Myometrial cell (primary cell): Measurements from ENCODE around the gene TBL3. TPM values are rescaled to one million over a fixed set of nuclear protein-coding genes. Genes with fewer than 3 reads are reported as not detected.

Experiments used
- total RNA-seq: library from RNA; depleted of rRNA; stranded (reverse); fragments of >200 nt; gene quantifications from 2 replicates; pipeline ENCODE4 v1.2.3, GENCODE V29; 2015

The TBL3 gene
- total RNA-seq, result 59.4 and 66.3 TPM in 2 replicates

GRCh38 chr16:1971796-1972489 is at the start of gene TBL3:
TBL3 (plus strand) TSS chr16:1972053; CDS start chr16:1972165, 112 bp downstream.

DNA sequence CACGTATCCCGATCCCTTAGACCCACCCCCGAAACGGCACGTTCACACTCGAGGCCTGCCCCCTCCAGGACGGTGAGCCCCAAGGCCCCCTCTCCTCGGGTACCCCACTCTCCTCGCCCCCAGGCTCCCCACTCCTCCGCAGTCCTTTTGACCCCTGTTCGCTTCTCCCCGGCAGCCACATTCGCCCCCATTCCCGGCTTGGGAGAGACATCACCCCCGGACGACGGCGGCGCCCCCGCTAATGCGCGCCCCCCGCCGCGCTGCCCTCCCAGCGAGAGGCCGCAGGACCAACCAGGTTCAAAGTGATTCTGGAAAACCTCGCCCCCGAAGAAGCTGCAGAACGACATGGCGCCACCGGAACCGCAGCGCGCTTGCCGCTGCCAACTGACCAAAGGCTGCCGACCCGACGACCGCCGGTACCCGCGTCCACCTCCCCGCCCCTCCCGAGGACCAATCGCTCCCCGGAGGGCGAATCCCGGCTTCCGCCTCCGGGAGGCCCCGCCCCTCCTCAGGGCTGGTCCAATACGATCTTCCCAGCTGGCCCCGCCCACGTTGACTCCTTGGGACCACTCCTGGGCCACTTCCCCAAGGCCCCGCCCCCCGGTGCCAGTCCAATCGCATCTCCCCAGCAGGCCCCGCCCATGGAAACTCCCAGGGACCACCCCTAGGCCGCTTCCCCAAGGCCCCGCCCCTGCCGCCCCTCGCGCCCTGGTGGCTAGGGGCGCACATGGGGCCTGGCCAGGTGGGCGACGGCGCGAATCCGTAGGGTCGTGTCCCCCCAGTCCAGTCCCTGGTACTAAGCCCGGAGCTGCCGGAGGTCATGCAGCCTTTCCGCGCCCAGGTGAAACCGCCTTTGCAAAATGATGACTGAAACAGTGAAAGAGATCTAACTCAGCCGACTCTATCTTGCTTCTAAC is 28.8 kb upstream of the TBL3 start, which contains the start of gene MSRB1:
MSRB1 (minus strand) TSS at position 390 of the 917 bp plus-strand sequence; CDS start at position 347, 43 bp downstream.

DNA sequence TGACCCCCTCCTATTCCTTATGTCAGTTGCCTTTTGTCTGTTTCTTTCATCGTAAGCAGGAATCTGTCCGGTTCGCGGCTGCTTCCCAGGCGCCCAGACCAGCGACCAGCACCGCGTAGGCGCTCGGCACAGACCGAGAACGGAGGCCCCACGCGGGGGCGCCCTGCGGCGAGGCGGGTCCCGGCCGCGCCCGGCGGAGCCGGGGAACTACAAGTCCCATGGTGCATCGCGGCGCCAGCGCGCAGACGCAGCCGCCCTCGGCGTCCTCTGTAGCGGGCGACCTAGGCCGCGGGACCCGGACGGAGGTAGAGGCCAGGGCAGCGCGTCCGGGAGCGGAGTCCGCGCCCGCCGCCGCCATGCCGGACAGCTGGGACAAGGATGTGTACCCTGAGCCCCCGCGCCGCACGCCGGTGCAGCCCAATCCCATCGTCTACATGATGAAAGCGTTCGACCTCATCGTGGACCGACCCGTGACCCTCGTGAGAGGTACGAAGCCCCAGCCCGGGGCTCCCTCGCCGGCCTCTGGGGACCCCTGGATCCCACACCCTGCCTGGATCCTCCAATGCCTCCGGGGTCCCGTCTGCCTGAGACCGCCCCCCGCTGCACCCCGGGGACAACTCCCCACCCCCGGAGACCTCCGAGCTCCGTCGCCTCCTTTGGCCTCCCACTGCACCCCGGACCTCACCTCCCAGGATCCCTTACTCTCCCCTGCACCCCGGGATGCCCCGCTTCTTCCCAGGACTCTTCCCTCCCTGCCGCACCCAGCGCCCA is 12.4 kb upstream of the TBL3 start, which contains the start of gene NDUFB10:
NDUFB10 (plus strand) TSS at position 270 of the 771 bp plus-strand sequence; CDS start at position 357, 87 bp downstream.

DNA sequence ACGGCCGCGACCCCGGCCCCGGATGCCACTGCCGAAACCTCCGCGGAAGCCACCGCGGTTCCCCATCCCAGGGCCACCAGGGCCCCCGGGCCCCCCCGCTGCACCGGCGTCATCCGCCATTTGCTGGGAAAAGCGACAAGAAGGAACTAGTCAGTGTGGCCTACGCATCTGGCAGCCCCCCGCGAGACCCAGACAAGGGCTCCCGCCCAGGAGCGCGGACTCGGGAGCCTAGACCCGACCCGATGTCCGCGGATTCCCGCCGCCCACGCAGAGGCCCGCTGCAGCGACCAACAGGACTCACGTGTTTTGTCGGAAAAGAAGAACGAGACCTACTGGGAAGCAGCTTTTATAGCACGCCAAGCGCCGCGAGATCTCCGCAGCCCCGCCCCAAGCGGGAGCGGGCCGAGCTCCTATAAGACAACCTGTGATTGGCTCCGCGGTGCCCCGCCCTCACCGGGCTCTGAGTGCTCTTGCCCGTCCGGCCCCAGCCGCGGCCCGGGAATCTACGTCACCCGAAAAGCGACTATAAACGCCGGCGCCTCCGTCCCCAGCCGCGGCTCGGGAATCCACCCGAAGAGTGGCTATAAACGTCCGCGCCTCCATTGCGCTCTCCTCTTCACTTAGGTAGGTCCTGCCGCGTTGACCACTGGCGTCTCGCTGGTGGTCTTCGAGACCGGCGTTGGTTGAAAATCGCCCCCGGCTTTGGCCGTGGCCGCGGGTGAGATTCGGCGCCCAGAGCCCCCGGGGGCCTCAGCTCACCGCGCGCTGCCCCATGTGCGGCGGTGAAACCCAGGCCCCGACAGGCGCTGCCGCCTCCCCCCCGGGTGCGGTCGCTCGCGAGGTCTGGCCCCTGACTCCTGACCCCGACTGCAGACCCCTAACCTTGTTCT is 7.1 kb upstream of the TBL3 start, which contains the start of gene RPS2:
RPS2 (minus strand) TSS at position 321 of the 890 bp plus-strand sequence; CDS start at position 120, 201 bp downstream.

DNA sequence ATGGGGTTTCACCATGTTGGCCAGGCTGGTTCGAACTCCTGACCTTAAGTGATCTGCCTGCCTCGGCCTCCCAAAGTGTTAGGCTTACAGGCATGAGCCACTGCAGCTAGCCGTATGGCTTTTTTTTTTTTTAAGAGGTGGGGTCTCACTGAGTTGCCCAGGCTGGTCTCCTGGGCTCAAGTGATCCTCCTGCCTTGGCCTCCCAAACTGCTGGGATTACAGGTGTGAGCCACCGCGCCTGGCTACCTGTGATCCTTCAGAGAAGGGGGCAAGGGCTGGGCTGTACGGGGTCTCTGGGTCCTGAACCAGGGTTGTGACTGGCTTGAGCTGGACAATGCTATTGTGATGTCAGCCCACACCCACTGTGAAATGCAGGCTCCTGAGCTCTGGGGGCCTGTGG is 5.4 kb upstream of the TBL3 start, which contains the start of gene RNF151:
RNF151 (plus strand) TSS at position 397 of the 400 bp plus-strand sequence. CDS start 26 bp downstream, outside the sequence.

DNA sequence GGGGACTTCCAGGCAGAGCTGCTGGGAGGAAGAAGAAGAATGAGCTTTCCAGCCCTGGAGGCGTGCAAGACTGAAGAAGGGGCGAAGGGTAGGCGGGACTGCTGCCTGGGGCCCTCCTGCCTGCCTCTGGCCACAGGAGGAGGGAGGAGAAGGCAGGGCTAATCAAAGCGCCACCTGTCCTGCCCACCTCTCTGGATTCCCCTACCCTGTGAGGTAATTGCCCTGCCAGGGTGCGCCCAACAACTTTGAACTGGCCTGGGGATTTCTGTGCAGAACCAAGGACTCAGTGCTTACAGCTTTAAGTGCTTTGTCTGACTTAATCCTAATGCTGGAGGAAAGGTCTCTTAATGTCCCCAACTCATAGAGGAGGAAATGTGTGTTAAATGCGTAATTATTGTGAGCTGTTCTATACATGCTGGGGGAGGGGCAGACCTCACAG is 9.6 kb downstream of the TBL3 start, which contains the start of gene NOXO1:
NOXO1 (minus strand) TSS at position 72 of the 439 bp plus-strand sequence. CDS start 290 bp downstream, outside the sequence.

GRCh38 chr16:1983544-1984346 is 11.9 kb downstream of the TBL3 start, which contains the start of gene GFER:
GFER (plus strand) TSS chr16:1984193; CDS start chr16:1984219, 26 bp downstream.

GRCh38 chr16:1989209-1990100 is 17.6 kb downstream of the TBL3 start, which contains the start of gene SYNGR3:
SYNGR3 (plus strand) TSS chr16:1989970; CDS start chr16:1990103, 133 bp downstream.

DNA sequence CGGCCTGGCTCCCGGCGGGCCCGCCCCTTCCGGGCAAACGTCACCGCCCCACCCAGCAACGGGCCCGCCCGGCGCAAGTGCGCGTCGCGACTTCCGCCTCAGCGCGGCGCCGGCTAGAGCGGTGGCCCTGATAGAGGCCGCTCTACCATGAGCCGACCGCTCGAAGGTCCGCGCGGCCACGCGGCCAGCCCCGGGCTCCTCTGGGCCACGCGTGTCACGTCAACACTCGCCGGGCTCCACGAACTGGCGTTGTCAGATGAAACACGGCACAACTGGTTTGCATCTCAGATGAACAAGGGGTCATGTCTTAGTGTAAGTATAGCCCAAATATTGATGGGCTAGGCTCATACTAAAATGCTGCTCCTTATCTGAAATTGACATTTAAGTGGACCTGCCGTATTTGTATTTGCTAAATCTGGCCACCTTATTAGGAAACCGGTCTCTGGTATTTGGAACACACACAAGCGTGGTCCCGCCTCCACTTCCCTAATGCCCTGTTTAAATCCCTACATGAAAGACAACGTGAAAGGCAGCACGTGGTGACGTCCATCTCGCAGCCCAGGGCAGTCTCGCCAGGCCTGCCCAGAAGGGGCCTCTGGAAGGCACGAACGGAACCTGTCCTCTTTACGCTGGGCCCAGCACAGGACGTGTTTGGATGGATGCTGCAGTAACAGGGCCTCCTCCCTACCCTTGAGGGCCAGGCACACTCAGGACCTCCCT is 38.1 kb downstream of the TBL3 start, which contains the start of gene ZNF598:
ZNF598 (minus strand) TSS at position 31 of the 720 bp plus-strand sequence.

DNA sequence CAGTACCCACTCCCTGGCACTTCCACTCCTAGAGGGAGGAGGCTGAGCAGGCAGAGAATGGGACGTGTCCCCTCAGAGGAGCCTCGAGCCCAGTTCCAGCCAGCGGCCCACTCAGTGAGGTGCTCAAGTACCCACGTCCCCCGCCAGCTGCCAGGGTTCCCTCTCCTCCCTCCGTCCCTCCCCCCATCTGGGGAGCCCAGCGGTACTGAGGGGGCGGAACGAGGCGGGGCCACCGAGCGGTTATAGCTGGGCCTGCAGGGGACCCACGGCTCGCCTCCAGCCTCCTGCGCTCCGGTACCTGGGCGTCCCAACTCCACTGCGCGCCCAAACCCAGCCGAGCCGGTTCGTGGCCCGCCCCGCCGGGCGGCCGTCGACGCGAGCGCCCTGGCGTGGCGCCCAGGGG is 47.7 kb downstream of the TBL3 start, which contains the start of gene NPW:
NPW (plus strand) TSS at position 268 of the 403 bp plus-strand sequence.

DNA sequence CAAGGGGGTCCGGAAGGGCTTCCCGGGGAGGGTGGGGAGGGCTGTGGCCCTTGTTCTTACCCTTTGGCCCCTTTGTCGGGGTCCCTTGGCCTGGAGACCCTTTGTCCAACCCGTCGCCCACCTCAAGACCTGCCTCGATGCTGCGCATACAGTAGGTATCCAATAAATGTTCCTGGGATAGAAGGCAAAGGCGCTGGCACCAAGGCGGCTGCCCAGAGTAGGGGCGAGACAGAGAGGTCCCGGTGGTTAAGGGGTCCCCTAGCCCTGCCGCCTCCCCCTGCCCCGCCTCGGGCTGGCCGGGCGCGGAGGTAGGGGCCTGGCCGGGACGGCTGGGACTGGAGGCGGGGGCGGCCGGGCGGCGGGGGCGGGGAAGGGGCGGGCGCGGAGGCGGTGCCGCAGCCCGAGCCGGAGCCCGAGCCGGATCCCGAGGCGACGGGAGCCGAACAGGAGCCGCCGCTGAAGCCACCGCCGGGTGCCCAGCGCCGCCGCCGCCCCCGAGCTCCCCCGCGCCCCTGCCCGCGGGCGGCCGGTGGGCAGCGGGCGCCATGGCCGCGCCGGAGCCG is 54.7 kb downstream of the TBL3 start, which contains the start of gene NHERF2:
NHERF2 (plus strand) TSS at position 442 of the 563 bp plus-strand sequence; CDS start at position 546, 104 bp downstream.

Other genes with a start within 250 kb of the TBL3 start
- gene NME3, start 200.5 kb upstream of the TBL3 start, total RNA-seq, result 98.6 and 102 TPM in 2 replicates
- gene EME2, start 199.2 kb upstream of the TBL3 start, total RNA-seq, result 4.1 and 16.7 TPM in 2 replicates
- 135 and 175 TPM in 2 replicates for gene MRPS34, start 198.9 kb upstream of the TBL3 start, total RNA-seq
- 26.4 and 33.7 TPM in 2 replicates for gene SPSB3, start 189.5 kb upstream of the TBL3 start, total RNA-seq
- gene NUBP2, start 189.1 kb upstream of the TBL3 start, total RNA-seq, result 99.7 and 144 TPM in 2 replicates
- gene IGFALS, start 178.3 kb upstream of the TBL3 start, total RNA-seq, result not detected in 2 replicates
- 42.4 and 58.0 TPM in 2 replicates for gene HAGH, start 145.2 kb upstream of the TBL3 start, total RNA-seq
- gene FAHD1, start 144.8 kb upstream of the TBL3 start, total RNA-seq, result 34.7 and 39.8 TPM in 2 replicates
- gene MEIOB, start 99.9 kb upstream of the TBL3 start, total RNA-seq, result not detected in 2 replicates
- gene HS3ST6, start 53.6 kb upstream of the TBL3 start, total RNA-seq, result not detected in 2 replicates
- 9.2 and 16.8 TPM in 2 replicates for gene MSRB1, start 28.9 kb upstream of the TBL3 start, total RNA-seq
- not detected in 2 replicates for gene RPL3L, start 17.4 kb upstream of the TBL3 start, total RNA-seq
- gene NDUFB10, start 12.5 kb upstream of the TBL3 start, total RNA-seq, result 270 and 328 TPM in 2 replicates
- 3,471 and 3,533 TPM in 2 replicates for gene RPS2, start 7.2 kb upstream of the TBL3 start, total RNA-seq
- not detected in 2 replicates for gene RNF151, start 5.2 kb upstream of the TBL3 start, total RNA-seq
- gene NOXO1, start 9.4 kb downstream of the TBL3 start, total RNA-seq, result not detected in 2 replicates
- gene GFER, start 12.1 kb downstream of the TBL3 start, total RNA-seq, result 40.2 and 41.8 TPM in 2 replicates
- gene SYNGR3, start 17.9 kb downstream of the TBL3 start, total RNA-seq, result 1.1 and 4.6 TPM in 2 replicates
- gene ZNF598, start 37.8 kb downstream of the TBL3 start, total RNA-seq, result 41.8 and 43.2 TPM in 2 replicates
- gene NPW, start 47.7 kb downstream of the TBL3 start, total RNA-seq, result 1.4 and 4.3 TPM in 2 replicates
- gene NHERF2, start 54.8 kb downstream of the TBL3 start, total RNA-seq, result 62.9 and 94.0 TPM in 2 replicates
- gene NTHL1, start 75.8 kb downstream of the TBL3 start, total RNA-seq, result 27.6 and 51.3 TPM in 2 replicates
- gene TSC2, start 75.9 kb downstream of the TBL3 start, total RNA-seq, result 30.8 and 63.1 TPM in 2 replicates
- gene PKD1, start 163.8 kb downstream of the TBL3 start, total RNA-seq, result 109 and 147 TPM in 2 replicates
- 1.4 and 2.3 TPM in 2 replicates for gene RAB26, start 176.6 kb downstream of the TBL3 start, total RNA-seq
- gene TRAF7, start 183.7 kb downstream of the TBL3 start, total RNA-seq, result 84.5 and 106 TPM in 2 replicates
- gene CASKIN1, start 224.6 kb downstream of the TBL3 start, total RNA-seq, result 0.18 TPM in 1 of 2 replicates, not detected in the other
- gene MLST8, start 233.4 kb downstream of the TBL3 start, total RNA-seq, result 42.9 and 54.2 TPM in 2 replicates
- under 0.01 and 2.3 TPM in 2 replicates for gene BRICD5, start 238.8 kb downstream of the TBL3 start, total RNA-seq
- gene PGP, start 242.8 kb downstream of the TBL3 start, total RNA-seq, result 25.7 and 29.1 TPM in 2 replicates